Uterus (tissue), 2 donors: Measurements from ENCODE around the gene SHC4.

Source experiments
- CTCF ChIP-seq, 4 experiments: fragments of 200-600 bp in 2 of 4; fragments of 450-650 bp in 2 of 4; sonication (generic) in 2 of 4; IDR thresholded peaks; one replicate each; pipeline ENCODE4 v1.5.1; 2016 to 2019; ENCODE audit warnings: antibody characterized with exemption in 4 of 4, mild to moderate bottlenecking in 2 of 4, moderate library complexity in 1 of 4
- POLR2A ChIP-seq, 2 donors: fragments of 450-650 bp; IDR thresholded peaks; one replicate each; pipeline ENCODE4 v1.6.1; 2016; ENCODE audit warnings: antibody characterized with exemption in 2 of 2, mild to moderate bottlenecking in 1 of 2, moderate library complexity in 1 of 2

GRCh38 chr15:48985516-48985915 lies 21.8 kb upstream of the SHC4 start:
- TF ChIP-seq CTCF (IDR thresholded peaks at IDR 0.05): no peak
- TF ChIP-seq POLR2A (IDR thresholded peaks at IDR 0.05): no peak
